HG03439 (cell line): Measurements from ENCODE around the gene ADI1.
"Not testable (repeated sequence)": the region's sequence is repeated elsewhere in the genome, so short reads cannot be mapped to it uniquely, and the experiment has no call there.

ENCODE experiments used
- ATAC-seq: cut with Tn5 transposase; IDR thresholded peaks from one replicate; pipeline ENCODE4 v1.9.1; 2021; ENCODE audit warnings: mild to moderate bottlenecking, moderate library complexity; ENCODE audit not compliant: unreplicated experiment

The ADI1 gene

DNA sequence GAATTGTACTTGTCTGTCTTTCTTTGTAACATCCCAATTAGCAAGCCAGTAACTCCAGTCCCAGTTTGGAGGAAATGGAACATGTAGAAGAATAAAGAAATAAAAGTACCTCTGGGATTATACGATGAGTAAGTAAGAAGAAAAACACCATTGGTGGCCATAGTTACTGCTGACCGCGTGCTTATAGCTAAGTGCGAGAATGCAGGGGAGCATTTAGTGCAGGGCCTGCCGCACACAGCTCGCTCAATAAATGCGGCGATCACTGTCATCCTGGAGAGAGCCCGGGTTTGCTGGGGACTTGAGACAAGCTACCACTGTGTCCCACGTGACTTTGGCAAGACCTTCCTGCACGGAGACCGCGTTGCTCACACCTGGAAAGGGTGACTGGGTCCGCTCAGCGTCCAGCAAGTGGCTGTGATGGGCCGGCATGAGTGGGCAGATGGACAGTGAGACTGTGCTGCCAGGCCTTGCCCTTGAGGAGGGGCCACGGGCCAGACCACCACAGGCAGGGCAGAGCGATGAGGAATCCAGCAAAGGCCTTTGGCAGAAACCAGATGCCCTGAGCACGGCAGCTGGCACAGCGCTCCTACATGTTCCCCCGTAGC, 54.8 kb downstream of the ADI1 start:
- ATAC-seq = no peak

DNA sequence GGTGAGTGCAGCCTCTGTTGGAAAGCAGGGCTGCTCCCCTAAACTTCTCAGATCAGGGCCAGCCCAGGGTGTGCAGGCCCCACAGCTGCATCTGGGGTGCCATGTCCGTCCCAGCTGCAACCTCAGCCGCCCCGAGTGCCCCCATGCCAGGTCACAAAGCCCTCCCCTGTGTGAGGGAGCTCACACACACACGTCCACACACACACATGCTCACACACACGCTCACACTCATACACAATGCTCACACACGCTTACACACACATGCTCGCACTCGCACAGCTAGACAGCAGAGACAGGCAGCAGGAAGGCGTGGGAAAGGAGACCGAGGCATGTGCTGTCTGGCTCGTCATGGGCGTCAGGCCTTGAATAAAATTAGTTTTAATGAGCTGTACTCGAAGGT, 55.4 kb downstream of the ADI1 start:
- no peak for ATAC-seq

DNA sequence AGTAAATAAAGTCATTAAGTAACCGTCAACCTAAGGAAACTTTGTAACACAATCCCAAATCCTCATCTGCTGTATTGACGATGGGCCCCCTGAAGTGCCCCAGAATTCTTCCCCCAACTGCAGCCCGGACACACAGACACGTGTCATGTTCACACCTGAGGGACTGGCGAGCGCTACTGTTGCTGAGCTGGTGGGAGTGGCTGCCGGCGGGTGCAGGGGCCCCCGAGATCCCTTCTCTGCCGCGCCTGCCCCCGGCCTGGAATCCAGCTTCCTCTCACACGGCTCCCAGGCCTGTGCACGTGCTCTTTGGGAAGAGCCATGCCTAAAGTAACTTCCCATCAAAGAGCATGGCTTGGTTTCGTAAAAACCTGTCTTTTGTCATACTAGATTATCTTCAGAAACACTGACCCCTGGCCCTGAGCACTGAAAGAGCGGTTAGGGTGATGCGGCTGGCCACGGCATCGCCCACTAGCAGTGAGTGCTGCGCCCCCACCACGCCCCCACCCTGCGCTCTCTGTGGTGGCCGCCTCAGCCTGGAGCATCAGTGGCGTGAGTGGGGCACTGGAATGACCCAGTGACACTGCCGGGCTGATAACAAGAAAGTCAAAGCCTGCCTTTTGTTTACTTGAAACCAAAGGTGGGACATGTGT, 56.0 kb downstream of the ADI1 start:
- no peak for ATAC-seq

DNA sequence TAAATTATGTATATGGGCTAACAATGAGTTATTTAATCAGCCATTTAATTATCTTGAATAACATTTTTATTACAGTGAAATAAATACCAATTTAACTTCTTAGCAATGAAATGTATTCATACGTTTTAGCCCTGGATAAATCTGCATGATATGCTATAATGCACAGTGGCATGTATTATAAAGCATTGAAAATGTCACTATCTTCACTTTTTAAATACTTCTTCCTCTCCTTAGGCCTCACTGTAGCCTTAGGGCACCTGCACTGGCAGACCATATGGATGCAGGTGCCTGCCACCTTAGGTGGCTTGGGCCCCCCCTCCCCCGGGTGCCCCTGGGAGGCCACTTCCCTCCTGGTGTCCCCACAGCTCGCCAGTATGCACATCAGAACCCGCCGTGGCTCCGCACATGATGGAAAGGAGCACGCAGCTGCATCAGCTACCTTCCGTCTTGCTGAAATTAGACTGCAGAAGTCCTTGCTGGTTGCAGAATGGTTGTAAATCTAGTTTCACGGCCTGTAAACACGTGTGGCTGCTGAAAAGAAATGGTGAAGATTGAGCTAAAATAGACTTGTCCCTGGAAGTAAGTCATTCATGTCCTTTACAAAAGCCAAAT, 56.7 kb downstream of the ADI1 start:
- ATAC-seq = no peak

DNA sequence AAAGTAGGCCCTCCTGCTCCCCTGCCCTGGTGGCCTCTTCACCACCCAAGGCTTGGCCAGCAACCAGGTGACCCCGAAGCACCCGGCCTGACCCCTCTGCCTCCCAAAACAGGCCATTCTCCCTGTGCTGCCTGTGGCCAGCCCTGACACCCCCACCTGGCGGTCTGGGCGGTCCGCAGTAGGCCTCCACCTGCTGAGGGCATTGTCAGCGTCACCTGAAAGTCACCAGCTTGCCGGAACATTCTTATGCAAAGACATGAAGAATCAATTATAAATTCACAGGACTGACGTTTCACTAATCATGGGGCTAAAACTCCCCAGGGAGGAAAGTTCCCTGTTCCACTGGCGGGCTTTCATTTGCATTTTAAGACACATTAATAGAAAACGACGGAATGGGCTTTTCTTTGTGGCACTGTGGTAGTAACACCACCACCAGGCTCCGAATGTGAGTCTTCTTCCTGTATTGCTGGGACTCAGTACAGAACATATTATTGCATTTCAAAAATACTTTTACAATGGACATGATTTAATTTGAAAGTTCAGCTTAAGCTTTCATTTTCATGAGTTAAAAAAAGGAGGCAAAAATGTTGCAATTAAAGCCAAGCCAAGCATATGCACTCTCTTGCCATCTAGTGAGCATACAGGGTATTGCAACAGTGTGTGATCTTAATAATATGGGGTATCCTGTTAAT, 57.4 kb downstream of the ADI1 start:
- ATAC-seq = peak; percentile 70

DNA sequence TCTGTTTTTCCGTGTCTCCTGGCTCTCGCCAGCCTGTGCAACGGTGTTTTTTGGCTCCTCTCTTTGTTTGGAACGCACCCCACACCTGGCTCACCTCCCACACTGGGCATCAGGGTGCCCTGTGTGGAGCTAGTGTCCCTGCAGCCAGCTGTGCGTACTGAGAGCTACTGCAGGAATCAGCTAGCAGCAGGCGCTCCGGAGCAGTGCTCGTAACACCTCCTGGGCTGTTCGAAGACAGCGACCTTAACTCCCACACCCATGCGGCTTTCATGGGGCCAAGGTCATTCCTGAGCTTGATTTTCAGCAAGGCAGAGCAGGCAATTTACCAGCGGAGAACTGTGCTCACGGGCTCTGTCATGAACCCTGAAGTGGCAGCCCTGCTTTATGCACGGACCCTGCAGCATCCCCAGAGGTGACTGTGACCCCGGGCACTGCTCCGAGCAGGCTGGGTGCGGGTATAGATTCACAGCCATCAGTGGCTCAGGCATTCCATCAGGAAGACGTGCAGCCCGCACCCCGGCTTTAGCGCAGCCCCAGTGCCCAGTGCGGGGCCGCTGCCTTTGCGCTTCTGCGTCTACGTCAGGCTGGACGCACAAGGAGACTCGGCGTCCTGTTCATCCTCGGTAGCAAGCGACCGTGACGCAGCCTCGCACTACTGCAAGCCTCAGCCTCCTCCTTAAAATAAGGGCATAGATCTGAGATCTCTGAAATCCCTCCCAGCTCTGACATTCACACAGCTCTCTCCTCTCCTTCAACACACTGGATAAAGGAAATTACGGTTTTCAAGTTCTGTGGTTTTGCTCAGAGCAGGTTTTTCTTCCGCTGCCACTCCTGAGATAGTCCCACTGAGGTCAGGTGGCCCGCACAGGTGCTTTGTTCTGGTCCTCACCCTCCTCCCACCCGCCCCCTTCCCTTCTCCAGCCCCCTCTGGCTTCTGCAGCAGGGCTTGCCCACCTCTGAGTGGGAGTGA, 58.2 kb downstream of the ADI1 start:
- no peak for ATAC-seq

DNA sequence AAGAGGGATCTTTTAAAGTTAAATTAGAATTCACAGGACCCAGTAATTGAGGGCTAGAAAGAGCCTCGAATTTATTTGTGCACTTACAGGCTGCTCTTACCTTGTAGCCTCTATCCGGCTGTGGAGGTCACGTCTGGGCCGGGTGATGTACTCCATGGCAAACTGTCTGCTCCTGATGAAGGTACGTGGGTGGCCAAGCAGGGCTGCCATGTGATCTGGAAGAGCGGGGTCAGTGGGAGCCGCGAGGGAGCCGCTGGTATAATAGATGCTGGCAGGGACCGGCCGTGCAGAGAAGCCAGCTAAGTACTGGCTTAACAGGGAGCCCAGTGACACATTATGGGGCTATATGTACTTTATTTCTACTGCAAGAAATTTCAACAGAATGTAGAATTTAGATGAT, 59.2 kb downstream of the ADI1 start:
- ATAC-seq = no peak

DNA sequence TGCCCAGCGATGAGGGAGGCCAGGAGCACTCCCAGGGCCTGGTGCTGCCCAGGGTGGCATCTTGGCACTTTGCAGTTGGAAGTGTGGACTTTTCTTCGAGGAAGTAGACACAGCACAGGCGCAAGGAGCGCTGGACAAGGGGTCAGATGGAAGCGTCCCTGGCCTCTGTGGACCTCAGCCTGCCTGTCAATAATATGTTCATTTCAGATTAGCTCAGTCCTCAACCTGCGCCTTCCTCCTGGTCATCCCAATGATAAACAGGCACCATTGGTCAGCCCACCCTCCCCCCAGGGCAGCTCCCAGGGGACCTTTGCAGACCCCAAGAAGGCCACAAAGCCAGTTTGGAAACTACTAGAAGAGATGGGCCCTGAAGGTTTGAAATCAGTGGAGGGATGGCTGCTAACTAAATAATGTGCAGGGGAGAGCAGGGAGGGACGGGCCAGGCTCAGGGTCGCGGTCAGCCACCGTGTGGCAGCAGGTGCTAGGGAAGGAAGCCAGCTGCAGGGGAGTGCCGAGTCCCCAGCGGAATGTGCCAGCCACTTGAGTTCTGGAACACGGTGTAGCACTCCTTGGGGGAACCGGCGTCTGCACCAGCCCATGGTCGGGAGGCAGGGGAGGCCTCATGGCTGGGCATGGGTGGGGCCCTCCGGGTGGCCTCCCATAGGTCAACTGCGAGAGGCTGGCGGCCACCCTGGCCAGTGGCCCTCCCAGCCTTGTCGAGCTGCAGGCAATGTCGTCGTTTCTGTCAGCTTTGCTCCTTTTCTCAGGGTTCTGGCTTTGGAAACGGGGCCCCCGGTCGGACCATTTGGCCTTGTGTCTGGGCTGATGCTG, 59.9 kb downstream of the ADI1 start:
- no peak for ATAC-seq

DNA sequence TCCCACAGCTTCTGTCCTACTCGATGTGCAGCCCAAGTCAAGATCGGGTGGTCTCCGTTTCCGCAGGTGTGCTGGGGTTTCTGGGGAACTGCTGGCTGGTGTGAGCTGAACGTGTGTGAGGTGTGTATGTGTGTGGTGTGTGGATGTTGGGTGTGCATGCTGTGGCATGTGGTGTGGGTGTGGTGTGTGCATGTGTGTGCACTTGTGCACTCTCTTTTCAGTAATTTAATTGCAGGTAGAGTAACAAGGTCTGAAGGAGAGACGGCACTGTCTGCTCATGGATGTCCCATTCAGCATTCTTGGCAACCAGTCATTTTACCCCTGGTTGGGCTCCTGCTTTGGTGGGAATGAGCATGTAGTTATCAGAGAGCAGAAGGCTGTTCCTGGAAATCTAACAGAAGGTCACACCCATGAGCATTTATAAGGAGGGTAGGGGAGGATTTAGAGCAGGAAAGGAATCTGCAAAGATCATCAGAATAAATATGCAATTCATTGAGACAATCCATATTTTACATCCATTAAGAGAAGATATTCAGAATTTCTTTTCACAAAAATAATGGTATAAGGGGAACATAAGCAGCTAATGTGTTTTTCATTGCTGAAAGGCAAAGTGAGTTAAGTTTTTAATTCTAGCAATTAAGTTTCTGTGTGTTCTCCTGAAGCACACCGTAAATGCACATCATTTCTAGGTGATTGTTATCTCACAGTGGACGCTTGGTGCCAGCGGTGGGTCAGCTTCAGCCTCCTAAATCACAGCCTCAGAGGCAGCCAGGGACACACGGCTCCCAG, 60.7 kb downstream of the ADI1 start:
- ATAC-seq = no peak

DNA sequence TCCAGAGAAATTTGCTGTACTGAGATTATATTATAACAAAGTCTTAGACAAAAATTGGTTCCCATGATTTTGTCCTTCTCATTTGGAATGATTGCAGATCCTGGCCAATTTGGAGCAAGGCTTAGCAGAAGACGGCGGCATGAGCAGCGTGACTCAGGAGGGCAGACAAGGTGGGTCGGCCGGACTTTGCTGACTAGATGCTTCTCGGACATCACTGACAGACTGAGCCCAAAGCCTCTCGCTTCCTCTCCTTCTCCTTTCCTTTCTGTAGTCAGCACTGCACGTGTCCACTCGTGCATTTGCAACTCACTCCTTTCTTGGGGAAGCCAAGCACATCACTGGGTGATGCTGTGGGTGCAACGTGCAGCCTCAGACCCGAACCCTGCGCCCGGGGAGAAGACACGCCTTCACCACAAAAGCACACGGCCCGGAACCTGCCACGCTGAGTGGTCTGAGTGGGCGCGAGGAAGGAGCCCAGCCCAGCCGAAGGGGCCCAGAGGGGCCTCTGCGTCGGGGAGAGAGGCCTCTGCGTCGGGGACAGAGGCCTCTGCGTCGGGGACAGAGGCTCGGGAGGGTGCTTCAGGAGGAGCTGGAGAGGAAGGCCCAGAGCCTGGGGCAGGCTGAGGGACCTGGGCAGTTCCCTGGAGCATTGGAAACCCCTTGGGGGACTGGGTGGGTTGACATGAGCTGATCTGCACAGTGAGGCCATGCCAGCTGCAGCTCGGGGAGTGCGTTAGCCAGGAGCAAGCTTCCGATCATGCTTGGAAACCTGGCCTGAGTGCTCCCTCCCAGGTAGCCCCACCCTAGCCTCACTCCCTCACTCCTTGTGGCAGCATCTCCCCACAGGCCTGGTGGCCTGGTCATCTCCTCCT, 61.6 kb downstream of the ADI1 start:
- no peak for ATAC-seq

DNA sequence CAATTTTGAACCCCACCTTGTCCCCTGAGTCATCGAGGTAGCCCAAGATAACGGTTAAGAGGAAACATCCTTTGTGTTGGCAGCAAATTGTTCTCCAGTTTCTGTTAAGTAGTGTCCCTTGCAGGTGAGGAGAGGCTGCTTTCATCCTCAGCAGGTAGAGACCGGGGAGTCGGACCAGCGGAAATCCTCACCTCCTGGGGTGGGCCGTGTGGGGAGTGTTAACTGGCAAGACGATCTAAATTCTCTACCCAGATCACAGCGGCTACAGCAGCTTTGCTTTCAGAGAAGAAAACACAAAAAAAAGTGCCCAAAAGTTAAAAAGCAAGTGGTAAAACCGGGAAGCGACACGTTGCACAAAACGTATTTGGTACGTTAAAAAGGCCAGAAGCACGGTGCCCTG, 63.2 kb downstream of the ADI1 start:
- ATAC-seq = no peak

DNA sequence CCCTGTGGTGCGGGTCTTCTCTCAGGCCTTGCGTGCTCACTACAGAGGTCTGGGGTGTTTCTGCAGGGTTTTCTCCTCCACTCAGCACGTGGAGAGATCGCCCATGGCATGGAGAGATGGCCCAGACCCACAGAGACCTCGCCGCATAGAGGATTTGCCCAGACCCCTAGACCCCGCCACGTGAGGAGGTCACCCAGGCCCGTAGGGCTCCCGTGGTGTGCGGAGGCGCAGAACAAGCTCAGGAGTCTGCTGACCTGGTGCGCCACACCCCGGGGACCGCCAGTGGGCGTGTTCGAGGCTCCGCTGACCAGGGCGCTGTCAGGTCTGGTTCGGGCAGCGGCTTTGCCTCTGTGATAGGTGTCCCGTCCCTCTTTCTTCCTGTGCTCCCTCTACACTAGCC, 64.5 kb downstream of the ADI1 start:
- no peak for ATAC-seq

DNA sequence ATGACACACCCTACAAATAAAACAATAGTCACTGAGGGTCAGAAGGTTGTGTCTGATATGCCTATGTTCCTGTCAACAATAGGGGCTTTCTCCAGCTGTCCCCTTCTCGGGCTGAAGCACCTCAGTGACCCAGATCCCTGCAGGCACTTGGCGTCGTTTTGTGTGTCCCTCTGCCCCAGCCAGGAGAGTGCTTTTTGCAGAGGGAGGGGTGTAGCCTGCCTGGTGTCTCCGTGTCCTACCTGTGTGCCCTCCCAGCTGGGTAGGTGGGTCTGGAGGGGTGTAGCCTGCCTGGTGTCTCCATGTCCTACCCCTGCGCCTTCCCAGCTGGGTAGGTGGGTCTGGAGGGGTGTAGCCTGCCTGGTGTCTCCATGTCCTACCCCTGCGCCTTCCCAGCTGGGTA, 65.3 kb downstream of the ADI1 start:
- ATAC-seq = not testable (repeated sequence)

DNA sequence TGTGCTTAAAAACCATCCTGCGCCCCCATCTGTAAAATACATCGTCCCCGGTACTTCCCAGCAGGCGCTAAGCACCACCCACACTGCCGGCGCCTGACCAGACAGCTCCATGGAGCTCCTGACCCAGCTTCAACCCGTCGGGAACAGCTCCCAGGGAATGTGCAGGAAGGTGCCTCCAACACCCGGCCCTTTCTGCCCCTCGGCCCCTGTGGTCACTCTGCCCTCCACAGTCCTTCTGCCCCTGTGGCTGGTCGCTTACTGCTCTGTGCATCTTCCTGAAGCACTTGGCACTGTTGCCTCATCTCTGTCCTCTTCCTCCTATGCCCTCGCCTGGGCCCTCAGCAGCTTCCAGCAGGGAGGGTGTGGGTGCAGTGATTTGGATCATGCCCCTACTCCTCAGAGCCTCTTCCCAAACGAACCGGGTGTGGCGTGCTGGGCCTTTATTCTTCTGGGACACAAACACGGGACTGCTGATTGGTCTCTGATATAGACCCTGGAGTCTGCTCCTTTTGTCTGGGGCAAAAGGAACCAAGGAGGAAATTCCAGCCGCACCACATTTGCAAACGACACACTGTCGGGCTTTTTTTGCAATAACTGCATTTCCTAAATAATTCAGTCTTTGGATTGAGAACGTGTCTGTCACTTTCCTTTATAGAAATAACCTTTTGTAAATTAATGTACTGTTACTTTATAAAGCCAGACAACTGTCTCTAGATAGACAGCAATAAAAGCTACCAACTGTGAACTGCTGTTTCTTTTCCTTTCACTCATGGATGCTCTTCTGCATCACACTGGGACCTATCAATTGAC, 65.9 kb downstream of the ADI1 start:
- ATAC-seq = no peak

DNA sequence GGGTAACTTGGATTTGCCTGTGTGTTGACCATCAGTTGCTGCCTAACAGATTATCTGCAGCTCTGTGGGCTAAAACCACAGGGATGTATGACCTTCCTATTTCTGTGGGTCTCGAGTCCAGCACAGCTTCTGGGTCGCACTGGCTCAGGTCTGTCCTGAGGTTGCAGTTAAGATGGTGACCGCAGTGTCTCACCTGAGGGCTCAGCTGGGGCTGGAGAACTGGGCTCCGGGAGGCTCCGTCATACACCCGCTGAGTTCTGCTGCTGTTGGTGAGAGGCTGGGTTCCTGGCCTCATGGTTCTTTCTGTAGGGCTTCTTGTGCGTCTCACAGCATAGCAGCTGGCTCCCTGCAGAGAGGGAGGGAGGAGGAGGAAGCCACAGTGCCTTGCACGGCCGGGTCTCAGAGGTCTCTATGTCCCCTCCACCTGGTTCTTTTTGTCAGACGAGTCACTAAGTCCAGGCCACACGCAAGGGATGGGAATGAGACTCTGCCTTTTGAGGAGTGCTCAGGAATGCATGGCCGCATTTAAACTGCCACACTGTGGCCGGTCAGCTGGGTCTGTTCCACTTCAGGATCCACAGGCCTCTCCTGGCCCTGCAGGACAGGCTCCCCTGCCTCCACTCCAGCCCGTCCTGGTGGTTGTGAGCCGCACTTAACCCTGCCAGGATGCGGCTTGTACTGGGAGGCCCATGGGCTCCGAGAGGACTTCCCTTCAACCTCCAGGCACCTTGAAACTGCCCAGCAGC, 67.2 kb downstream of the ADI1 start:
- ATAC-seq = no peak

DNA sequence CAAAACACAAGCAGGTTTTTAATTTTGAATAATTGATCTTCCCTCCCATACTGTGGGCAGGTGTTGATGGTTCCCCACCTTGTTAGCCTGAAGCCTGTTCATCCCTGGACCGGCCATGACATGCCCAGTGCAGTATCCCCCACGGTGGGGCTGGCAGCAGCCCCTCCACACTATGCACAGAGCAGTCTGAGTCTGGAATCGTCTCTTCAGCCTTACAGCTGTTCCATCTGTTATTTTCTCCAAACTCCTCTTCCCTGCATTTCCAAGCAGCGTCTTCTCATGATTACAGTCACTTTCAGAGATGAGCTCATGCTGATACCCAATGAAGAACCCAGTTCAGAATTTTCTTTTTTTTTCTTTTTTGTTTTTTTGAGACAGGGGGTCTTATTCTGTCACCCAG, 68.2 kb downstream of the ADI1 start:
- no peak for ATAC-seq
